IMR-90 (cell line): ENCODE results near the gene TNFRSF1A. TPM values are rescaled to one million over a fixed set of nuclear protein-coding genes. Genes with fewer than 3 reads are reported as not detected.

Experiments used
- ATAC-seq: fragments of 200-7000 bp; cut with Tn5 transposase; 2 replicates; pipeline ENCODE4 v1.9.1; 2020; ENCODE audit warnings: low read depth, mild to moderate bottlenecking, moderate library complexity
- Bru-seq: library from RNA; stranded (reverse); fragments of 400-500 nt; gene quantifications from one replicate; lab custom pipeline; 2021; lab: Mats Ljungman, UMichigan
- BruChase-seq, 2 experiments: library from RNA; stranded (reverse); fragments of 400-500 nt; gene quantifications; one replicate each; lab custom pipeline; 2021; lab: Mats Ljungman, UMichigan
- BruUV-seq: library from RNA; stranded (reverse); fragments of 400-500 nt; replicated peaks from 2 replicates; lab custom pipeline; 2021; lab: Mats Ljungman, UMichigan
- CTCF ChIA-PET: fragments of 300-600 bp; formaldehyde crosslinking; extraction: SDS; loops from one replicate; lab custom pipeline; 2021; ENCODE audit warnings: antibody characterized with exemption; lab: Yijun Ruan, JAX
- POLR2A ChIA-PET: fragments of 300-600 bp; sonication (Branson Sonifier 250); formaldehyde crosslinking; loops from one replicate; lab custom pipeline; 2022; ENCODE audit warnings: antibody characterized with exemption; ENCODE audit not compliant: unreplicated experiment; lab: Charles Lee
- DNase-seq: peaks from one replicate; pipeline ENCODE4 v3.0.0; 2013
- H2AFZ ChIP-seq: replicated peaks from 2 replicates; pipeline ENCODE3; 2013; ENCODE audit warnings: low read length, mild to moderate bottlenecking; ENCODE audit not compliant: poor library complexity
- H2AK5ac ChIP-seq: 2 replicates; pipeline ENCODE4 v1.6.1; 2013; ENCODE audit warnings: low read depth, low read length, inconsistent platforms
- H2AK9ac ChIP-seq: replicated peaks from 2 replicates; pipeline ENCODE3; 2013; ENCODE audit warnings: mild to moderate bottlenecking, low read depth, low read length, moderate library complexity; ENCODE audit not compliant: poor library complexity
- H2BK120ac ChIP-seq: 2 replicates; pipeline ENCODE4 v1.6.1; 2013; ENCODE audit warnings: low read depth, low read length, inconsistent platforms
- H2BK15ac ChIP-seq: 3 replicates; pipeline ENCODE4 v1.6.1; 2013; ENCODE audit warnings: low read depth, low read length, inconsistent platforms
- H2BK20ac ChIP-seq: 2 replicates; pipeline ENCODE4 v1.6.1; 2013; ENCODE audit warnings: low read depth, mild to moderate bottlenecking, inconsistent platforms, low read length, moderate library complexity
- H2BK5ac ChIP-seq: 2 replicates; pipeline ENCODE4 v1.6.1; 2013; ENCODE audit warnings: mild to moderate bottlenecking, low read depth, low read length, inconsistent platforms; ENCODE audit not compliant: poor library complexity, severe bottlenecking
- H3K14ac ChIP-seq: replicated peaks from 2 replicates; pipeline ENCODE4 v1.6.1; 2013; ENCODE audit warnings: low read depth, low read length, inconsistent platforms
- H3K18ac ChIP-seq: 2 replicates; pipeline ENCODE4 v1.6.1; 2013; ENCODE audit warnings: low read depth, low read length, control low read depth
- H3K23ac ChIP-seq: 2 replicates; pipeline ENCODE4 v1.6.1; 2013; ENCODE audit warnings: low read depth, low read length, inconsistent platforms
- H3K27ac ChIP-seq: 2 replicates; pipeline ENCODE4 v1.5.1; 2013; ENCODE audit warnings: mild to moderate bottlenecking, control low read depth, low read length; ENCODE audit not compliant: insufficient read depth
- H3K27me3 ChIP-seq: 2 replicates; pipeline ENCODE4 v1.6.1; 2013; ENCODE audit warnings: low read length; ENCODE audit not compliant: control insufficient read depth, insufficient read depth
- H3K36me3 ChIP-seq: 2 replicates; pipeline ENCODE4 v1.6.1; 2013; ENCODE audit warnings: low read length, mixed read lengths; ENCODE audit not compliant: control insufficient read depth, insufficient read depth
- H3K4ac ChIP-seq: 2 replicates; pipeline ENCODE4 v1.6.1; 2013; ENCODE audit warnings: low read depth, low read length, inconsistent platforms
- H3K4me1 ChIP-seq: 2 replicates; pipeline ENCODE4 v1.6.1; 2013; ENCODE audit warnings: low read length, mixed read lengths; ENCODE audit not compliant: control insufficient read depth, insufficient read depth
- H3K4me2 ChIP-seq: 2 replicates; pipeline ENCODE4 v1.6.1; 2013; ENCODE audit warnings: low read depth, mild to moderate bottlenecking, control low read depth, low read length, moderate library complexity
- H3K4me3 ChIP-seq: 2 replicates; pipeline ENCODE4 v1.5.1; 2013; ENCODE audit warnings: low read depth, mild to moderate bottlenecking, control low read depth, low read length, moderate library complexity; ENCODE audit not compliant: insufficient read depth
- H3K56ac ChIP-seq: 2 replicates; pipeline ENCODE4 v1.6.1; 2013; ENCODE audit warnings: low read length, inconsistent platforms; ENCODE audit not compliant: insufficient read depth; ENCODE audit errors: extremely low read depth
- H3K79me1 ChIP-seq, 2 experiments: 2 replicates each; pipeline ENCODE4 v1.6.1; 2013; ENCODE audit warnings: low read length in 2 of 2, inconsistent platforms in 1 of 2, low read depth in 1 of 2
- H3K9ac ChIP-seq: 2 replicates; pipeline ENCODE4 v1.6.1; 2013; ENCODE audit warnings: low read depth, low read length, control low read depth
- H3K9me1 ChIP-seq: 2 replicates; pipeline ENCODE4 v1.6.1; 2013; ENCODE audit warnings: low read length, inconsistent platforms; ENCODE audit not compliant: insufficient read depth
- H3K9me3 ChIP-seq: 2 replicates; pipeline ENCODE4 v1.6.1; 2013; ENCODE audit warnings: low read length; ENCODE audit not compliant: control insufficient read depth, insufficient read depth
- H4K20me1 ChIP-seq: 2 replicates; pipeline ENCODE4 v1.6.1; 2013; ENCODE audit warnings: low read length, inconsistent platforms; ENCODE audit not compliant: insufficient read depth
- H4K5ac ChIP-seq: 2 replicates; pipeline ENCODE4 v1.6.1; 2013; ENCODE audit warnings: mild to moderate bottlenecking, low read depth, low read length, control low read depth
- H4K8ac ChIP-seq, 2 experiments: 2 replicates each; pipeline ENCODE4 v1.6.1; 2013; ENCODE audit warnings: low read depth in 2 of 2, low read length in 2 of 2, control low read depth in 1 of 2, inconsistent platforms in 1 of 2
- H4K91ac ChIP-seq: 2 replicates; pipeline ENCODE4 v1.6.1; 2013; ENCODE audit warnings: low read depth, low read length, inconsistent platforms; ENCODE audit not compliant: insufficient read depth
- BHLHE40 ChIP-seq: fragments of 150-350 bp; IDR thresholded peaks from 2 replicates; pipeline ENCODE4 v1.6.1; 2016; ENCODE audit warnings: mild to moderate bottlenecking, low read depth, low read length
- CHD1 ChIP-seq: IDR thresholded peaks from 2 replicates; pipeline ENCODE4 v1.6.1; 2012; ENCODE audit warnings: low read depth, low read length, improper control_type of control experiment
- ELK1 ChIP-seq: fragments of 150-350 bp; IDR thresholded peaks from 2 replicates; pipeline ENCODE4 v1.6.1; 2016; ENCODE audit warnings: low read depth, mild to moderate bottlenecking, low read length, moderate library complexity, borderline replicate concordance
- MAFK ChIP-seq: IDR thresholded peaks from 2 replicates; pipeline ENCODE4 v1.6.1; 2012; ENCODE audit warnings: low read depth, low read length, improper control_type of control experiment
- MXI1 ChIP-seq: IDR thresholded peaks from 2 replicates; pipeline ENCODE4 v1.6.1; 2012; ENCODE audit warnings: low read depth, mild to moderate bottlenecking, low read length, moderate library complexity, borderline replicate concordance
- POLR2A ChIP-seq: IDR thresholded peaks from 2 replicates; pipeline ENCODE4 v1.6.1; 2012; ENCODE audit warnings: mild to moderate bottlenecking, low read depth, low read length
- RAD21 ChIP-seq: IDR thresholded peaks from 2 replicates; pipeline ENCODE4 v1.6.1; 2012; ENCODE audit warnings: low read length, improper control_type of control experiment
- RCOR1 ChIP-seq: IDR thresholded peaks from 2 replicates; pipeline ENCODE4 v1.6.1; 2012; ENCODE audit warnings: mild to moderate bottlenecking, low read length, improper control_type of control experiment; ENCODE audit not compliant: insufficient replicate concordance
- SMC3 ChIP-seq: fragments of 150-350 bp; IDR thresholded peaks from 2 replicates; pipeline ENCODE4 v1.6.1; 2016; ENCODE audit warnings: low read depth, mild to moderate bottlenecking, antibody characterized with exemption, low read length, moderate library complexity
- WGBS, 2 experiments: methylation state at CpG; one replicate each; pipeline versions ENCODE4 v1.1.5 to v1.1.7; 2013; ENCODE audit warnings: missing lambda C conversion rate in 2 of 2; ENCODE audit not compliant: insufficient read length in 1 of 2; ENCODE audit errors: extremely low coverage in 2 of 2; 5-methylcytosine and 5-hydroxymethylcytosine counted together
- dilution Hi-C: fragments of 300-500 bp; cut with HindIII; formaldehyde crosslinking; loops from one replicate; pipeline ENCODE4 v1.14.3; 2018; ENCODE audit warnings: low sequenced_read_pairs; ENCODE audit not compliant: unreplicated experiment
- in situ Hi-C: fragments of 300-500 bp; cut with MboI; formaldehyde crosslinking; loops from 3 replicates; pipeline ENCODE4 v1.14.3; 2019; ENCODE audit warnings: low sequenced_read_pairs, inconsistent platforms, mixed read lengths
- intact Hi-C: fragments of 100-400 bp; cut with micrococcal nuclease; formaldehyde crosslinking; loops from 2 replicates; pipeline ENCODE4 v1.10.0; 2022
- long read RNA-seq: library from polyadenylated mRNA; unstranded; transcript quantifications from one replicate; pipeline ENCODE4 v2.0.0, GENCODE V29; 2021; ENCODE audit not compliant: unreplicated experiment
- polyA plus RNA-seq, 3 experiments: library from polyadenylated mRNA; depleted of rRNA; stranded (reverse); fragments of >200 nt; gene quantifications; 2 replicates each; pipeline ENCODE4 v1.2.3, GENCODE V29; 2012; ENCODE audit warnings: low replicate concordance in 1 of 3
- total RNA-seq: library from RNA; depleted of rRNA; stranded (reverse); fragments of >200 nt; gene quantifications from 2 replicates; pipeline ENCODE4 v1.2.3, GENCODE V29; 2012; rRNA removed
- TF ChIP-seq, protein P1 (sequence below): conservative IDR thresholded peaks from 2 replicates; pipeline ENCODE4 v1.5.1; 2012; ENCODE audit warnings: mild to moderate bottlenecking, low read depth, low read length, improper control_type of control experiment
- TF ChIP-seq, protein P2 (sequence below): fragments of 150-350 bp; IDR thresholded peaks from 2 replicates; pipeline ENCODE4 v1.6.1; 2017; ENCODE audit warnings: mild to moderate bottlenecking, antibody characterized with exemption, low read length, low read depth

Gene TNFRSF1A
- total RNA-seq (79.6 and 86.7 TPM in 2 replicates), polyA plus RNA-seq (2012; rRNA removed) (136 and 138 TPM in 2 replicates), Bru-seq, nascent RNA (percentile 98 among the genes with signal in this experiment), BruChase-seq, experiment 1, labeled RNA remaining after a 6-hour chase (percentile 97 among the genes with signal in this experiment), BruChase-seq, experiment 2, labeled RNA remaining after a 2-hour chase (percentile 98 among the genes with signal in this experiment)
- 105 and 167 TPM in 2 replicates for polyA plus RNA-seq (2012; cell fraction: cytosol; rRNA removed)
- polyA plus RNA-seq (2012; cell fraction: nucleus; rRNA removed; ENCODE audit: low replicate concordance): 102 and 107 TPM in 2 replicates
- long read RNA-seq, transcript TNFRSF1A-201 (10 exons, 2,223 nt): major isoform, 33 of 78 reads
- long read RNA-seq, partial matches to known transcripts: 27 of 78 reads
- long read RNA-seq, other reads (novel, unspliced or antisense): 16 of 78 reads

DNA sequence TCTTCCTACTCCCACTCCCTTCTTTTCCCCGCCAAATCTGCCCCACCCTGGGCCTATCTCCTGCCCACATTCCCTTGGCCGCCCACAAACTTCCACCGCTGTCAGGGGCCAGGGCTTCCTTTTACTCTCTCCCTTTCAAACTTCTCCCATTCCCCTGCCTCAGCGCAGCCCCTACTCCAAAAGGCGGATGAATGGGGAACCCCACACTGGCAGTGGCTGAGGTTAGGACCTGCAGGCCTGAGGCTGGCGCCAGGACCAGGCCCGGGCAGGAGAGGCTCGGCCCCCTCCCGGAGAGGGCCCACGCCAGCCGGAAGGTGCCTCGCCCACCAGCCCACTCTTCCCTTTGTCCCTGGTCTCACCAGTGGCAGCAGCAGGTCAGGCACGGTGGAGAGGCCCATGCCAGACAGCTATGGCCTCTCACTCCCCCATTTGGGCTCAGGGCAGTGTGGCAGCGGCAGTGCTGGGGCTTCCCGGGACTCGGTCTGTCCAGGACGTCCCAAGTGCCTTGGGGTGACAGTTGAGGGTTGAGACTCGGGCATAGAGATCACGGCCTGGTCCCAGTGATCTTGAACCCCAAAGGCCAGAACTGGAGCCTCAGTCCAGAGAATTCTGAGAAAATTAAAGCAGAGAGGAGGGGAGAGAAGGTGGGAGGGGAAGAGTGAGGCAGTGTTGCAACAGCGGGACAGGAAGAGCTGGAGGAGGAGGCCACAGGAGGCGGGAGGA is at the start of gene TNFRSF1A:
Gene TNFRSF1A, minus strand, starts transcription at position 660 of the 723 bp plus-strand sequence. Its CDS starts 262 bp downstream, at position 398.
- dilution Hi-C loops (no loop called here), in situ Hi-C loops (no loop called here), intact Hi-C loops (loop anchor here (2.0 kb wide), 1 partner anchor 81 kb away; no protein-coding TSS in a partner anchor)
- BruUV-seq: TSS peak; percentile 55
- Histone ChIP-seq H4K5ac (peak within 1 kb of the TSS; percentile 78), H2AK9ac (peak within 1 kb of the TSS; percentile 98), H2AFZ (peak within 1 kb of the TSS; percentile 91), H3K79me1 (peaks cover 6 to 66% of the 10 kb centered on the region in 2 experiments; a peak in 2 of 4 replicates), H4K91ac (peak within 1 kb of the TSS; percentile 98), H2BK20ac (peak within 1 kb of the TSS; percentile 98), H3K4me3 (peak within 1 kb of the TSS; percentile 86), H3K4me1 (peaks cover 46% of the 10 kb centered on the region), H3K36me3 (peaks cover 15% of the 10 kb centered on the region; the same call in 1 of the 2 replicates), H3K18ac (peak within 1 kb of the TSS; percentile 90), H2BK5ac (peak within 1 kb of the TSS; percentile 98), H3K9me3 (no peaks in the 10 kb centered on the region), H3K9me1 (peaks cover 47% of the 10 kb centered on the region), H3K9ac (peak within 1 kb of the TSS; percentile 99), H2BK15ac (peak within 1 kb of the TSS; percentile 99), H3K27me3 (no peaks in the 10 kb centered on the region), H3K56ac (peak within 1 kb of the TSS; percentile 97), H3K27ac (peak within 1 kb of the TSS; percentile 98), H3K14ac (peak within 1 kb of the TSS; percentile 97), H4K20me1 (peaks cover 46% of the 10 kb centered on the region), H4K8ac (peak within 1 kb of the TSS; percentile 94 to 99), H2BK120ac (peak within 1 kb of the TSS; percentile 97), H3K23ac (peak within 1 kb of the TSS; percentile 100), H3K4ac (peak within 1 kb of the TSS; percentile 99), H2AK5ac (peak within 1 kb of the TSS; percentile 98), H3K4me2 (peak within 1 kb of the TSS; percentile 96)
- CTCF ChIA-PET: interaction anchor here (1.2 kb wide), 1 partner anchor 15 kb away, joined by 4 read pairs; no protein-coding TSS in a partner anchor
- POLR2A ChIA-PET: no interaction called here
- peak; percentile 61 for ATAC-seq
- 0% methylated on average over 4 of the region's 21 CpGs; no CpG with 5 or more reads in 1 of the 2 experiments for WGBS, 2 experiments
- DNase-seq: peak; percentile 85
- TF ChIP-seq MXI1 (0 out of 2 replicates have a peak, but pooled peaks have one; percentile 37), POLR2A (no peak; the same call in 1 of the 2 replicates), RCOR1 (no peak), BHLHE40 (no peak), CHD1 (no peak), RAD21 (peak; percentile 17; the same call in 1 of the 2 replicates), SMC3 (no peak), ELK1 (no peak), MAFK (no peak)
- TF ChIP-seq, protein P1, sequence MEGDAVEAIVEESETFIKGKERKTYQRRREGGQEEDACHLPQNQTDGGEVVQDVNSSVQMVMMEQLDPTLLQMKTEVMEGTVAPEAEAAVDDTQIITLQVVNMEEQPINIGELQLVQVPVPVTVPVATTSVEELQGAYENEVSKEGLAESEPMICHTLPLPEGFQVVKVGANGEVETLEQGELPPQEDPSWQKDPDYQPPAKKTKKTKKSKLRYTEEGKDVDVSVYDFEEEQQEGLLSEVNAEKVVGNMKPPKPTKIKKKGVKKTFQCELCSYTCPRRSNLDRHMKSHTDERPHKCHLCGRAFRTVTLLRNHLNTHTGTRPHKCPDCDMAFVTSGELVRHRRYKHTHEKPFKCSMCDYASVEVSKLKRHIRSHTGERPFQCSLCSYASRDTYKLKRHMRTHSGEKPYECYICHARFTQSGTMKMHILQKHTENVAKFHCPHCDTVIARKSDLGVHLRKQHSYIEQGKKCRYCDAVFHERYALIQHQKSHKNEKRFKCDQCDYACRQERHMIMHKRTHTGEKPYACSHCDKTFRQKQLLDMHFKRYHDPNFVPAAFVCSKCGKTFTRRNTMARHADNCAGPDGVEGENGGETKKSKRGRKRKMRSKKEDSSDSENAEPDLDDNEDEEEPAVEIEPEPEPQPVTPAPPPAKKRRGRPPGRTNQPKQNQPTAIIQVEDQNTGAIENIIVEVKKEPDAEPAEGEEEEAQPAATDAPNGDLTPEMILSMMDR: no peak
- TF ChIP-seq, protein P2, sequence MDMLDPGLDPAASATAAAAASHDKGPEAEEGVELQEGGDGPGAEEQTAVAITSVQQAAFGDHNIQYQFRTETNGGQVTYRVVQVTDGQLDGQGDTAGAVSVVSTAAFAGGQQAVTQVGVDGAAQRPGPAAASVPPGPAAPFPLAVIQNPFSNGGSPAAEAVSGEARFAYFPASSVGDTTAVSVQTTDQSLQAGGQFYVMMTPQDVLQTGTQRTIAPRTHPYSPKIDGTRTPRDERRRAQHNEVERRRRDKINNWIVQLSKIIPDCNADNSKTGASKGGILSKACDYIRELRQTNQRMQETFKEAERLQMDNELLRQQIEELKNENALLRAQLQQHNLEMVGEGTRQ: no peak
